ENCODE measurements around the gene PEX5L.

The PEX5L gene

GRCh38 chr3:179887295-179887943 is 149.3 kb downstream of the PEX5L start:
- DNase-seq, result no peak

GRCh38 chr3:179885950-179886349 is 150.8 kb downstream of the PEX5L start:
- no peak for DNase-seq

GRCh38 chr3:179884136-179884535 is 152.6 kb downstream of the PEX5L start:
- no peak for DNase-seq

GRCh38 chr3:179882292-179882691 is 154.4 kb downstream of the PEX5L start:
- no peak for DNase-seq

DNA sequence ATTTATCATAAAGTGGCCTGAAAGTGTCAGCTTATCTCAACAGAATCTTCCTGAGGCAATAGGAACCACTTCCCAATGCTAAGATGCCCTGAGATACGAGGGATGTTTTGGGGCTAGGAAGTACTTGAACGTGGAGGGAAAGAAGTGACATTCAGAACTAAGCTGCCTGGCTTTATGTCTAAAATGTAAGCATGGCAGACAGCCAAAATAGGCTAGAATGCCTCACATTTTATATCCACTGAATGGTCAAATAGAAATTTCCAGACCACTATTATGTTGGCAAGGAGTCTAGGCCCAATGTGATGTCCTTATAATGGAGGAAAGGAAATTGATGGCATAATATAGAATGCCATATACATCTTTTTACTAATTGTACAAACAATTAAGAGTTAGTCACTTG is 154.9 kb downstream of the PEX5L start:
- no peak for DNase-seq

- DNase-seq, result no peak
Measured at GRCh38 chr3:179880868-179881267, 155.9 kb downstream of the PEX5L start.

DNA sequence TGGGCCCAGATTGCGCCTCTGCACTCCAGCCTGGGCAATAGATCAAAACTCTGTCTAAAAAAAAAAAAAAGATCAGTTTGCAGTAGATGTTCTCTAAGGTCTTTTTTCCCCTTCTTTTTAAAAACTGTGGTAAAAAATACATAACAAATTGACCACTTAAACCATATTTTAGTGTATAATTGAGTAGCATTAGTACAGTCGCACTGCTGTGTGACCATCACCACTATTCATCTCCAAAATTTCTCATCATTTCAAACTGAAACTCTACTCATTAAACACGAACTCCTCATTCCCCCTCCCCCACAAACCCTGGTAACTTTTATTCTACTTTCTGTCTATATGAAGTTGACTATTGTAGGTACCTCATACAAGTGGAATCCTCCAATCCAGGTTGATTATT is 160.3 kb downstream of the PEX5L start:
- no peak for DNase-seq

DNA sequence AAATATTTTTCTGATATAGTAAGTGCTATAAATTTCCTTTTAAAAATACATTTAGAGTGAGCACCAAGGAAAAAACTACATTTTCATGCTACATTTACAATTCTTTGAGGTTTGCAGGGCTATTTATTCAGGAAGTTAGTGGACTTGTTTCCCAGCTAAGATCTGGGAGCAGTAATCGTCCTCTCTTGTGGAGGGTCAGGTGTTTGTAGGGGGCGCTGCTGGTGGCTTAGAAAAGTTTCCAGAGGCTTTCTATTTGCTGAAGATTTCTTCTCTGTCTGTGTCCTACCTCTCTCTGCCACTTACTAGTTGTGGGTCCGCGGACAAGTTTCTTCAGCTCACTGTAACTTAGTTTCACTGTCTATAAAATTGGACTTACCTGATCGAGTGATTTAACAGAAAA is 163.9 kb downstream of the PEX5L start:
- DNase-seq, result no peak

- DNase-seq, result no peak
Measured at GRCh38 chr3:179871782-179872181, 165.0 kb downstream of the PEX5L start.

GRCh38 chr3:179868715-179869114 is 168.0 kb downstream of the PEX5L start:
- no peak for DNase-seq

GRCh38 chr3:179867961-179868360 is 168.8 kb downstream of the PEX5L start:
- DNase-seq, result no peak

DNA sequence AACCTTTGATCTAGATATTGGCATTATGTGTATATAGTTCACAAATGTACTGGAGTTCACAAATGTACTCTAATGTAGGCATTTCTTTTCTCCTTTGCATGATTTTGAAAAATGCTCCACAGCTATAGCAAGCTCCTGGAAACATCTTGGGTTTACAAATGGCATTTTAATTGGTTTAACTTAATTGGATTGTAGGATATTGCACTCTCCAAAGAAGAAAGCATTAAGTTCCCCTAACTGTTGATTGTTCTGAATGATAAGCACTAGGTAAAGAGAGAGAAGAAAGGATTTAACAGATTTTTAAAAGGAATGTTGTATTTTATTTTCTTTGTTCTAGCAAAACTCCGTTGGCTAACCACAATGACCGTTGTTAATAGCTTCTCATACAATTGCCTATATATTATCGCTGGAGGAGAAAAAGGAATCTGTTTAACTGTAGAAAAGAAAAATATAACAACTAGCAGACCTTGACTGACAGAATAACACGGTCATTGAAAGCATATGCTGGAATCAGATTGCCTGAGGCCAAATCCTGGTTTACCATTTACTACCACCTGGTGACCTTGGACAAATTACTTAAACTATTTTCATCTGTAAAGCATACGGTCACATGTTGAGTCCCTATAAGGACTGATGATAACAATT is 170.8 kb downstream of the PEX5L start:
- no peak for DNase-seq

DNA sequence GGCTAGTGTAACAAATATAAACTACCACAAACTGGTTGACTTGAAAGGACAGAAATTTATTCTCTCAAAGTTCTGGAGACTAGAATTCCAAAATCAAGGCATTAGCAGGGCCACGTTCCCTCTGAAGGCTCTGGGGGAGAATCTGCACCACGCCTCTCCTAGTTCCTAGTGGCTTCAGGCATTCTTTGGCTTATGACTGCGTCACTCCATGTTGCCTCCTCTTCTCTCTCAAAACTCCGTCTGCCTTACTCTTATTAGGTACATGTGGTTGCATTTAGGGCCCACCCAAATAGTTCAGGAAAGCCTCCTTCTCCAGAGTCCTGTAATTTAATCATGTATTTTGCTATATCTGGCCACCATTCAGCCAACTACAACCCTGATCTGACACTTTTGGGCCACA is 174.8 kb downstream of the PEX5L start:
- DNase-seq, result no peak

- no peak for DNase-seq
Measured at GRCh38 chr3:179861292-179861691, 175.4 kb downstream of the PEX5L start.

DNA sequence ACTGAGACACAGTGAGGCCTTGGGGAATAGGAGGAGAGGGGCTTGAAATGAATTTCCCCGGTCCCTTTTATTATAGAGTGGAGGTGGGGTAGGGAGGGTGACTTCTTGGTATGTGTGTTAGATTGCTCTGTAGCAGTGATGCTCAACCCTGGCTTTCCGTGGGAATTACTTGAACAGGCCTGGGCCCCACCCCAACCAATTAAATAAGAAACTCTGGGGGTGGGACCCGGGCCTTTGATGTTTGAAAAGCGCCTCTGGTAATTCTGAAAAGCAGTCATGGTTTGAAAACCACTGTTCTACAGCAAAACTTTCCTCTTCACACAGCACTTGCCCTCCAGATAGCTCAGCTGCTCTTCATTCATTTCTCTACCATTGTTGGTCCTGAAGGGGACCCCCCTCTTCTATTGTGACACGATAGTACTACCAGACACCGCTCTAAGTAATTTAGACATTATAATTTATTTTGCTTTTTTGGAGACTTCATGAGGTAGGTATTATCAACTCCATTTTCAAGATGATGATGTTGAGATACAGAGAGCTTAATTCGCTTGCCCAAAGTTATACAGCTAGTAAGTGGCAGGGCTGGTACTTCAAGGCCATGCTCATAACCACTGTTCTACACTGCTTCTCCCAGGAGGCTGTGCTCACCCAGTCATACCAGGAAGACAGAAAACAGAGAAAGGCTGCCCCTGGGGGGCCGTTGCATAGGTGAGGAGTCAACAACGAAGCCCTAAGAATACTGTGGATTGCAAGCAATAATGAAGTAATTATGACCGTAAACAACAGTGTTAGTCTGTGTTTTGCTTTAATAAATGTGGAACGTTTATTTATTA is 176.2 kb downstream of the PEX5L start:
- DNase-seq, result no peak

DNA sequence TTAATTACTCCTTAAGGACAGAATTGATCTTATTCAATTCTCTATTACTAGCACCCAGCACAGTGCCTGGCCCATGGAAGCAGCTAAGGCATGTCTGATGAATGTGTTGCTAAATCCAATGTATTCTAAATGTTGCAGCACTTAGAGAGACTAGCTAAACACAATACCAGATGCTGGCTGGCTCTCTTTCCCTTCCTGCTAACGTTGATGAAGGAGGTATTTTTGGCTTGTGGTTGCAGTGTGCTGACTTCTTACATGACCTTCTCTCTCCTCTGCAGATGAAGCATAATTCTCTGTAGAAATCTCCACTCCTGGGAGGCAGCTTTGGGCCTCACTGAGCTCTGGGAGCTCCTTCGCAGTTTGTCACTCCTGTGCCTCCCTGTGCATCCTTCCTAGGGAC is 183.6 kb downstream of the PEX5L start:
- no peak for DNase-seq

- DNase-seq, result peak in 1 of 2 experiments; percentile 7
Measured at GRCh38 chr3:179852142-179852905, 184.4 kb downstream of the PEX5L start.

DNA sequence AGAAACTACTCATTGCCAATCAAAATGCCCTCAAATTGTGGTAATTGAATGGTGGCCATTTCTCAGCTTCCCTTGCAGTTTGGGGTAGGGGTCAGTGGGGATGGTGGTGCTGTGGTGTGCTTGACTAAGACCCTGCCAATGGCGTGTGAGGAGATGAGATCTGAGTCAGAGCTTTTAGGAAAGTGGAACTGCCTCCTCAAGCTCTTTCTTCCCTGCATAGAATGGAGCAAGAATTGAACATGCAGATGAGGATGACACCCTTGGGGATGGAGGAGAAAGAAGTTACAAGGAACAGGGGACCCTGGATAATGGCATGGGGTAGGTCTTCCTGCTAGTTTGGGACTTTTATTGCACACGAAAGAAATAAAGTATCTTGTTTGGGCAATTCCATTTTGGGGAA is 188.0 kb downstream of the PEX5L start:
- DNase-seq, result no peak

DNA sequence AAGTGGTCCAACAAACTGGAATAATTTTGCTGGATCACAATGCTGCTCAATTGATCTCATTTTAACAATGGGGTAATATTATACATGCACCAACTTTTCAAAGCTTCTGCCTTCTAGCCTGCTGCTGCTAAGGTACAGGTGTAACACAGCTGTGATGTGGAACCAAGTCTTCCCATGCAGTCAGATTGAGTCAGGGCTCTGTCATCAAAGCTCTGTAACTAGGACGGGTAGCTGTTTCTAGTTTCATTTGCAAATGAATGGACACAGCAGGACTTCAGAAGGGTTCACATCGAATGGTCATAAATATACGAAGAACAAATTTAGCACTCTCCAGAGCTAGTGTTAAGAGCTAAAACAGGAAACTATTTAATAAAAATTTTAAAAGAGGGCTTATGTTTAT is 194.7 kb downstream of the PEX5L start:
- DNase-seq, result no peak

GRCh38 chr3:179840985-179841384 is 195.8 kb downstream of the PEX5L start:
- DNase-seq, result peak in 1 of 2 experiments; percentile 10

DNA sequence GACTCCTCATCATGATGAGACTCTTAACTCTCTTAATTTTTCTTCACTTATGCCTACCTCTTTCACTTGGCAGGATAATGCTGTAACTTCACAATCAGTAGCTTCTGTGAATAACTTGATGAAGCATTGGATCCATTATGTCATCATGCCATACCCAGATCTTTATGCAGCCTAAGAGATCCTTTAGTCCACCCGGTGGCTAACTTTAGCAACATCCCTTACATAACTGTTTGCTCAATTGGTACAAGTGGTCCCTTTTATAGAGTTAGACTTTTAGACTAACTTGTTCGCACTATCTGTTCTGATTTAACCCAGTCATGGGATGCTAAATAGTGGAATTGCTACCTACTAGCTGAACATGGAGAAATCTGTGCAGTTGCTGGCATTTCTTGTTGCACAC is 199.4 kb downstream of the PEX5L start:
- no peak for DNase-seq

DNA sequence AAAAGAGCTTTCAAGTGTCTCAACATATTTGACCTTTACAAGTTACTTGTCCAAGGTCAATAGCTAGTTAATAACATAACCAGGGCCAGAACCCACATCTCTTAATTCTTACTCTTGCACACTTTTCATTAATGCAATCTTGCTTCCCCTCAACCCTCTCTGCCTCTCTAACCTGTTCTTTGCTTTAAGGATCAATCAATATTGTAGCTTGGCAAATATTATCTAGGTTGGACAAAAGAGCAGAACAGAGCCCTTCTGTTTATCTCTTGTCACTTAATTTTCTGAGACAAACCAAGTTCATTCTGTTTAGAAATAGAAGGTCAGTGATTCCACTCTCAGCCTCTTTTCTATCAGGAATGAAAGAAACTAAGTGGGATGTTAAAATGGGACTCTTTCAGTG is 203.4 kb downstream of the PEX5L start:
- DNase-seq, result no peak

GRCh38 chr3:179832333-179832854 is 204.3 kb downstream of the PEX5L start:
- DNase-seq, result no peak

Measured in NCI-H446 (cell line).